HepG2 (cell line): ENCODE results near the gene TPI1. TPM values are rescaled to one million over a fixed set of nuclear protein-coding genes. Genes with fewer than 3 reads are reported as not detected.

Source experiments
- ATAC-seq: fragments of 200-7000 bp; cut with Tn5 transposase; 3 replicates; pipeline ENCODE4 v1.9.1; 2020; ENCODE audit warnings: mild to moderate bottlenecking, moderate library complexity
- BruUV-seq: library from RNA; stranded (reverse); fragments of 400-500 nt; replicated peaks from 2 replicates; lab custom pipeline; 2021; lab: Mats Ljungman, UMichigan
- CTCF ChIA-PET: fragments of 300-600 bp; formaldehyde crosslinking; extraction: SDS; loops from one replicate; lab custom pipeline; 2021; ENCODE audit warnings: low total read pairs, inconsistent platforms, low intra/inter-chr PET ratio; lab: Yijun Ruan, JAX
- POLR2A ChIA-PET: fragments of 350-600 bp; sonication (Branson Sonifier 250); formaldehyde crosslinking; loops from one replicate; lab custom pipeline; 2020; ENCODE audit warnings: antibody characterized with exemption, inconsistent platforms; lab: Yijun Ruan, JAX
- DNase-seq: peaks from one replicate; pipeline ENCODE4 v3.0.0-alpha.2; 2015; ENCODE audit warnings: low spot score
- FAIRE-seq: peaks from 3 replicates; lab custom pipeline; 2011; peaks lifted over from hg19 to GRCh38; lab: Jason Lieb, UNC
- H2AFZ ChIP-seq: one replicate; pipeline ENCODE4 v1.6.1; 2011; ENCODE audit warnings: low read length, inconsistent platforms
- H3K27ac ChIP-seq: fragments of 300-600 bp; 3 replicates; pipeline ENCODE4 v1.8.0; 2011; ENCODE audit warnings: mixed run types, mild to moderate bottlenecking, mixed read lengths, low read length, inconsistent platforms; ENCODE audit not compliant: insufficient read depth; ENCODE audit errors: extremely low read length
- H3K27me3 ChIP-seq, 2 experiments: fragments of 200-600 bp in 1 of 2; 2 replicates in 1 of 2; 3 replicates in 1 of 2; pipeline versions ENCODE4 v1.6.0 to v1.8.0; 2011; ENCODE audit warnings: low read length in 2 of 2, mild to moderate bottlenecking in 2 of 2, moderate library complexity in 2 of 2, inconsistent platforms in 1 of 2; ENCODE audit not compliant: insufficient read depth in 2 of 2, control insufficient read depth in 1 of 2
- H3K36me3 ChIP-seq, 2 experiments: fragments of 200-600 bp in 1 of 2; replicated peaks in 1 of 2; 2 replicates in 1 of 2; 3 replicates in 1 of 2; pipeline versions ENCODE4 v1.5.1 to v1.8.0; 2011; ENCODE audit warnings: low read length in 2 of 2, inconsistent platforms in 1 of 2; ENCODE audit not compliant: insufficient read depth in 2 of 2, control insufficient read depth in 1 of 2
- H3K4me1 ChIP-seq: 2 replicates; pipeline ENCODE4 v1.5.1; 2012; ENCODE audit warnings: low read length, inconsistent platforms; ENCODE audit not compliant: insufficient read depth
- H3K4me2 ChIP-seq: 2 replicates; pipeline ENCODE4 v1.6.0; 2011; ENCODE audit warnings: low read depth, low read length, inconsistent platforms
- H3K4me3 ChIP-seq, 3 experiments: fragments of 200-600 bp in 1 of 3; sonication (generic), shearing (Covaris generic) in 1 of 3; replicated peaks in 1 of 3; 2 replicates each; pipeline ENCODE4 v1.5.1; 2011 to 2016; ENCODE audit warnings: low read length in 3 of 3, inconsistent platforms in 2 of 3, low read depth in 2 of 3, mild to moderate bottlenecking in 2 of 3, control low read depth in 1 of 3, mixed read lengths in 1 of 3; ENCODE audit not compliant: insufficient read depth in 1 of 3
- H3K79me2 ChIP-seq: one replicate; pipeline ENCODE4 v1.6.1; 2011; ENCODE audit warnings: low read length, inconsistent platforms; ENCODE audit not compliant: insufficient read depth
- H3K9ac ChIP-seq: 2 replicates; pipeline ENCODE4 v1.6.0; 2011; ENCODE audit warnings: mild to moderate bottlenecking, low read depth, low read length, inconsistent platforms; ENCODE audit not compliant: insufficient read depth
- H3K9me3 ChIP-seq: 2 replicates; pipeline ENCODE4 v1.5.1; 2012; ENCODE audit warnings: mild to moderate bottlenecking, low read length
- H4K20me1 ChIP-seq: 2 replicates; pipeline ENCODE4 v1.6.0; 2011; ENCODE audit warnings: inconsistent platforms, mild to moderate bottlenecking, low read length, moderate library complexity; ENCODE audit not compliant: insufficient read depth
- ARID2 ChIP-seq: sonication (generic); formaldehyde crosslinking; IDR thresholded peaks from 2 replicates; pipeline ENCODE4 v1.8.1; 2022; ENCODE audit warnings: mild to moderate bottlenecking, missing genetic modification reagents, borderline replicate concordance
- CHD4 ChIP-seq: fragments of 200-600 bp; sonication (generic); IDR thresholded peaks from 2 replicates; pipeline ENCODE4 v1.7.0; 2017; ENCODE audit warnings: mild to moderate bottlenecking, low read length, borderline replicate concordance
- FOXP1 ChIP-seq, 2 experiments: fragments of 450-650 bp in 1 of 2; IDR thresholded peaks; 2 replicates each; pipeline ENCODE4 v1.6.1; 2017 to 2018; ENCODE audit warnings: antibody characterized with exemption in 1 of 2
- KDM3A ChIP-seq: IDR thresholded peaks from 2 replicates; pipeline ENCODE4 v1.6.1; 2018; ENCODE audit warnings: low read depth, missing compliant biosample characterization
- MED13 ChIP-seq: sonication (generic); formaldehyde crosslinking; IDR thresholded peaks from 2 replicates; pipeline ENCODE4 v1.5.0; 2020; ENCODE audit warnings: missing genetic modification reagents
- PHB2 ChIP-seq: fragments of 450-650 bp; IDR thresholded peaks from 2 replicates; pipeline ENCODE4 v1.6.1; 2018; ENCODE audit not compliant: partially characterized antibody
- SP5 ChIP-seq: IDR thresholded peaks from 2 replicates; pipeline ENCODE4 v1.6.1; 2016; ENCODE audit warnings: low read depth, borderline replicate concordance
- STAG1 ChIP-seq: sonication (generic); formaldehyde crosslinking; IDR thresholded peaks from 2 replicates; pipeline ENCODE4 v1.4.0; 2020; ENCODE audit warnings: missing genetic modification reagents
- ZNF274 ChIP-seq: sonication (generic); formaldehyde crosslinking; IDR thresholded peaks from 2 replicates; pipeline ENCODE4 v1.5.1; 2020; ENCODE audit warnings: mild to moderate bottlenecking, missing genetic modification reagents
- ZNF382 ChIP-seq: sonication (generic); formaldehyde crosslinking; IDR thresholded peaks from 2 replicates; pipeline ENCODE4 v1.5.0; 2020; ENCODE audit warnings: missing genetic modification reagents, mild to moderate bottlenecking, borderline replicate concordance
- ZNF530 ChIP-seq: sonication (generic); formaldehyde crosslinking; IDR thresholded peaks from 2 replicates; pipeline ENCODE4 v1.5.0; 2020; ENCODE audit warnings: low read depth, mild to moderate bottlenecking, missing genetic modification reagents
- ZNF841 ChIP-seq: sonication (generic); formaldehyde crosslinking; IDR thresholded peaks from 2 replicates; pipeline ENCODE4 v1.8.1; 2023; ENCODE audit warnings: missing genetic modification reagents, borderline replicate concordance
- WGBS: methylation state at CpG from one replicate; pipeline ENCODE4 v1.1.6; 2017; ENCODE audit warnings: low lambda C conversion rate; 5-methylcytosine and 5-hydroxymethylcytosine counted together
- in situ Hi-C: cut with HindIII; loops from 2 replicates; pipeline ENCODE4 v1.10.0; 2017; ENCODE audit warnings: low pct_unique_long_range_greater_than_20kb; ENCODE audit not compliant: extremely low pct_ligation_motif_present
- intact Hi-C: fragments of 100-400 bp; cut with micrococcal nuclease; formaldehyde crosslinking; loops from one replicate; pipeline ENCODE4 v1.10.0; 2022; ENCODE audit not compliant: unreplicated experiment
- polyA plus RNA-seq, 8 experiments: library from polyadenylated mRNA; depleted of rRNA in 3 of 8; stranded (reverse) in 7 of 8; unstranded in 1 of 8; fragments of >200 nt; fragmentation: Illumina TruSeq in 4 of 8; extraction: Trizol in 4 of 8; gene quantifications; 2 replicates each; pipeline versions ENCODE4 v1.2.1 to v1.2.3, GENCODE V29; 2011 to 2016; ENCODE audit warnings: low read depth in 4 of 8, missing spikeins in 1 of 8, mixed read lengths in 1 of 8; ENCODE audit not compliant: insufficient read depth in 1 of 8
- total RNA-seq, 5 experiments: library from RNA; depleted of rRNA; stranded (reverse); fragments of >200 nt; fragmentation: Illumina TruSeq; extraction: Trizol; gene quantifications; 2 replicates each; pipeline ENCODE4 v1.2.3, GENCODE V29; 2016; ENCODE audit warnings: low read depth in 1 of 5
- TF ChIP-seq, protein P1 (sequence below): sonication (generic); formaldehyde crosslinking; IDR thresholded peaks from 2 replicates; pipeline ENCODE4; 2020; ENCODE audit warnings: missing genetic modification reagents, mild to moderate bottlenecking, borderline replicate concordance
- TF ChIP-seq, protein P2 (sequence below): sonication (generic); formaldehyde crosslinking; IDR thresholded peaks from 2 replicates; pipeline ENCODE4 v1.4.0; 2020; ENCODE audit warnings: missing genetic modification reagents
- TF ChIP-seq, protein P3 (sequence below): sonication (generic); IDR thresholded peaks from 2 replicates; pipeline ENCODE4 v1.6.1; 2016; ENCODE audit warnings: low read depth, borderline replicate concordance
- TF ChIP-seq, protein P4 (sequence below): sonication (generic); formaldehyde crosslinking; conservative IDR thresholded peaks from 2 replicates; pipeline ENCODE4 v1.8.0; 2022; ENCODE audit warnings: low read depth, missing genetic modification reagents
- TF ChIP-seq, protein P5 (sequence below): sonication (generic); formaldehyde crosslinking; IDR thresholded peaks from 2 replicates; pipeline ENCODE4 v1.8.0; 2022; ENCODE audit warnings: mild to moderate bottlenecking, missing genetic modification reagents, borderline replicate concordance

The TPI1 gene
- total and polyA plus RNA-seq, 2 of the 13 experiments (the other 11 are each of a cell fraction or from before 2014, with no cell fraction given): 945 to 2,535 TPM

DNA sequence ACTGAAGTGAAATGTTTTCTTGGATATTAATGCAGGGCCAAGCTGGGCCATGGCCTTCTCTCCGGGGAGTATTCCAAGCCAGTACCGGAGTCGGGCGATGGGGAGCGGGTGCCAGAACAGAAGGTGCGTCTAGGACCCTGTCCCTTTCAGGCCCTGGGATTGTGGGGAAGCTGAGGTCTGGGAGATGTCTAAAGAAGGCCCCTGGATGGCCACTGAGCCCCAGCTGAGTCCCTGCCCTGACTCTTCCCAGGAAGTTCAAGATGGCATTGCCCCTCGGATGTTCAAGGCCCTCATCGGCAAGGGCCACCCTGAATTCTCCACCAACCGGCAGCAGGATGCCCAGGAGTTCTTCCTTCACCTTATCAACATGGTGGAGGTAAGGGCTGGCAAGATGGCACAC is 7.2 kb upstream of the TPI1 start:
- ATAC-seq (no peak), FAIRE-seq (no peak), DNase-seq (no peak)
- peaks cover 44 to 86% of the 10 kb centered on the region in 2 experiments for H3K36me3 ChIP-seq
- H3K79me2 ChIP-seq: no peaks in the 10 kb centered on the region
- H3K9me3 ChIP-seq: no peaks in the 10 kb centered on the region
- ChIA-PET POLR2A (no interaction called here), CTCF (no interaction called here)
- no peaks in the 10 kb centered on the region for H3K4me1 ChIP-seq
- BruUV-seq: no TSS peak
- 93% methylated on average over 8 of the region's 9 CpGs for WGBS
- H4K20me1 ChIP-seq: no peaks in the 10 kb centered on the region
- H3K27ac ChIP-seq: no peak overlapping the region
- H2AFZ ChIP-seq: no peak overlapping the region
- intact Hi-C loops (no loop called here), in situ Hi-C loops (no loop called here)
- no peaks in the 10 kb centered on the region for H3K27me3 ChIP-seq
- H3K4me3 ChIP-seq: no peak overlapping the region
- H3K9ac ChIP-seq: no peak overlapping the region
- H3K4me2 ChIP-seq: no peak overlapping the region
- TF ChIP-seq STAG1 (no peak), CHD4 (no peak), ZNF530 (CRISPR knock-in tag) (no peak), ZNF274 (CRISPR knock-in tag) (no peak), MED13 (CRISPR knock-in tag) (no peak), PHB2 (no peak), FOXP1 (IDR thresholded peaks at IDR 0.05) (no peak), FOXP1 (CRISPR knock-in tag; IDR thresholded peaks at IDR 0.05) (no peak), ZNF841 (CRISPR knock-in tag) (no peak), KDM3A (CRISPR knock-in tag) (no peak), ARID2 (CRISPR knock-in tag) (no peak), ZNF382 (CRISPR knock-in tag) (no peak), SP5 (CRISPR knock-in tag) (no peak)
- TF ChIP-seq, protein P1, sequence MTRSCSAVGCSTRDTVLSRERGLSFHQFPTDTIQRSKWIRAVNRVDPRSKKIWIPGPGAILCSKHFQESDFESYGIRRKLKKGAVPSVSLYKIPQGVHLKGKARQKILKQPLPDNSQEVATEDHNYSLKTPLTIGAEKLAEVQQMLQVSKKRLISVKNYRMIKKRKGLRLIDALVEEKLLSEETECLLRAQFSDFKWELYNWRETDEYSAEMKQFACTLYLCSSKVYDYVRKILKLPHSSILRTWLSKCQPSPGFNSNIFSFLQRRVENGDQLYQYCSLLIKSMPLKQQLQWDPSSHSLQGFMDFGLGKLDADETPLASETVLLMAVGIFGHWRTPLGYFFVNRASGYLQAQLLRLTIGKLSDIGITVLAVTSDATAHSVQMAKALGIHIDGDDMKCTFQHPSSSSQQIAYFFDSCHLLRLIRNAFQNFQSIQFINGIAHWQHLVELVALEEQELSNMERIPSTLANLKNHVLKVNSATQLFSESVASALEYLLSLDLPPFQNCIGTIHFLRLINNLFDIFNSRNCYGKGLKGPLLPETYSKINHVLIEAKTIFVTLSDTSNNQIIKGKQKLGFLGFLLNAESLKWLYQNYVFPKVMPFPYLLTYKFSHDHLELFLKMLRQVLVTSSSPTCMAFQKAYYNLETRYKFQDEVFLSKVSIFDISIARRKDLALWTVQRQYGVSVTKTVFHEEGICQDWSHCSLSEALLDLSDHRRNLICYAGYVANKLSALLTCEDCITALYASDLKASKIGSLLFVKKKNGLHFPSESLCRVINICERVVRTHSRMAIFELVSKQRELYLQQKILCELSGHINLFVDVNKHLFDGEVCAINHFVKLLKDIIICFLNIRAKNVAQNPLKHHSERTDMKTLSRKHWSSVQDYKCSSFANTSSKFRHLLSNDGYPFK (CRISPR knock-in tag): no peak
- TF ChIP-seq, protein P2, sequence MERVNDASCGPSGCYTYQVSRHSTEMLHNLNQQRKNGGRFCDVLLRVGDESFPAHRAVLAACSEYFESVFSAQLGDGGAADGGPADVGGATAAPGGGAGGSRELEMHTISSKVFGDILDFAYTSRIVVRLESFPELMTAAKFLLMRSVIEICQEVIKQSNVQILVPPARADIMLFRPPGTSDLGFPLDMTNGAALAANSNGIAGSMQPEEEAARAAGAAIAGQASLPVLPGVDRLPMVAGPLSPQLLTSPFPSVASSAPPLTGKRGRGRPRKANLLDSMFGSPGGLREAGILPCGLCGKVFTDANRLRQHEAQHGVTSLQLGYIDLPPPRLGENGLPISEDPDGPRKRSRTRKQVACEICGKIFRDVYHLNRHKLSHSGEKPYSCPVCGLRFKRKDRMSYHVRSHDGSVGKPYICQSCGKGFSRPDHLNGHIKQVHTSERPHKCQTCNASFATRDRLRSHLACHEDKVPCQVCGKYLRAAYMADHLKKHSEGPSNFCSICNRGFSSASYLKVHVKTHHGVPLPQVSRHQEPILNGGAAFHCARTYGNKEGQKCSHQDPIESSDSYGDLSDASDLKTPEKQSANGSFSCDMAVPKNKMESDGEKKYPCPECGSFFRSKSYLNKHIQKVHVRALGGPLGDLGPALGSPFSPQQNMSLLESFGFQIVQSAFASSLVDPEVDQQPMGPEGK (CRISPR knock-in tag): no peak
- TF ChIP-seq, protein P3, sequence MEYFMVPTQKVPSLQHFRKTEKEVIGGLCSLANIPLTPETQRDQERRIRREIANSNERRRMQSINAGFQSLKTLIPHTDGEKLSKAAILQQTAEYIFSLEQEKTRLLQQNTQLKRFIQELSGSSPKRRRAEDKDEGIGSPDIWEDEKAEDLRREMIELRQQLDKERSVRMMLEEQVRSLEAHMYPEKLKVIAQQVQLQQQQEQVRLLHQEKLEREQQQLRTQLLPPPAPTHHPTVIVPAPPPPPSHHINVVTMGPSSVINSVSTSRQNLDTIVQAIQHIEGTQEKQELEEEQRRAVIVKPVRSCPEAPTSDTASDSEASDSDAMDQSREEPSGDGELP: no peak
- TF ChIP-seq, protein P4, sequence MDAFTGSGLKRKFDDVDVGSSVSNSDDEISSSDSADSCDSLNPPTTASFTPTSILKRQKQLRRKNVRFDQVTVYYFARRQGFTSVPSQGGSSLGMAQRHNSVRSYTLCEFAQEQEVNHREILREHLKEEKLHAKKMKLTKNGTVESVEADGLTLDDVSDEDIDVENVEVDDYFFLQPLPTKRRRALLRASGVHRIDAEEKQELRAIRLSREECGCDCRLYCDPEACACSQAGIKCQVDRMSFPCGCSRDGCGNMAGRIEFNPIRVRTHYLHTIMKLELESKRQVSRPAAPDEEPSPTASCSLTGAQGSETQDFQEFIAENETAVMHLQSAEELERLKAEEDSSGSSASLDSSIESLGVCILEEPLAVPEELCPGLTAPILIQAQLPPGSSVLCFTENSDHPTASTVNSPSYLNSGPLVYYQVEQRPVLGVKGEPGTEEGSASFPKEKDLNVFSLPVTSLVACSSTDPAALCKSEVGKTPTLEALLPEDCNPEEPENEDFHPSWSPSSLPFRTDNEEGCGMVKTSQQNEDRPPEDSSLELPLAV (CRISPR knock-in tag): no peak
- TF ChIP-seq, protein P5, sequence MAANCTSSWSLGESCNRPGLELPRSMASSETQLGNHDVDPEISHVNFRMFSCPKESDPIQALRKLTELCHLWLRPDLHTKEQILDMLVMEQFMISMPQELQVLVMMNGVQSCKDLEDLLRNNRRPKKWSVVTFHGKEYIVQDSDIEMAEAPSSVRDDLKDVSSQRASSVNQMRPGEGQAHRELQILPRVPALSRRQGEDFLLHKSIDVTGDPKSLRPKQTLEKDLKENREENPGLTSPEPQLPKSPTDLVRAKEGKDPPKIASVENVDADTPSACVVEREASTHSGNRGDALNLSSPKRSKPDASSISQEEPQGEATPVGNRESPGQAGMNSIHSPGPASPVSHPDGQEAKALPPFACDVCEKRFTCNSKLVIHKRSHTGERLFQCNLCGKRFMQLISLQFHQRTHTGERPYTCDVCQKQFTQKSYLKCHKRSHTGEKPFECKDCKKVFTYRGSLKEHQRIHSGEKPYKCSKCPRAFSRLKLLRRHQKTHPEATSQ: no peak
